ENCODE measurements around the gene FER. TPM values are rescaled to one million over a fixed set of nuclear protein-coding genes. Genes with fewer than 3 reads are reported as not detected.
A peak's percentile ranks its signal among the peaks of the same experiment; 100 is the strongest.
"Not testable (repeated sequence)": the region's sequence is repeated elsewhere in the genome, so short reads cannot be mapped to it uniquely, and the experiment has no call there.

The FER gene
- total and polyA plus RNA-seq, 2 donors = 2.8 to 8.8 TPM

DNA sequence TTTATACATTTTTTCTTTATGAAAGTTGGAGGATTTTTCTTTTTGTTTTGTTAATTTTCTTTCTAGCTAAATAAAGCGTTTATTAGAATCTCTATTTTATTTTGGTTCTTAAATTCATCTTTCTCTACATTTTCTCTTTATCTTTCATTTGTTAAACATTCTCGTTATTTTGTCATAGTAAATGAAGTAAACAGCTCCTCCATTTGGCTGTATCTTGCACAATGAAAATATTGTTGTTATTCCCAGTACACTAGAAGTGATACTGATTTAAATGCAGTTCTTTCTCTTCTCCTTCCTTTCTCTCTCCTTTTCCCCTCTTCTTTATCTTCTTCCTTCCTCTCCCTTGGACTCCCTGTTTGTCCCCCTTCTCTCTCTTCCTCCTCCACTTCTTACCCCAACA is 88.8 kb downstream of the FER start:
- Histone ChIP-seq H3K4me3 (ENCODE audit: low read length in 2 of 2) (no peak overlapping the region), H3K9me3 (ENCODE audit: control insufficient read depth in 2 of 2, insufficient read depth in 1 of 2, low read length in 1 of 2) (no peaks in the 10 kb centered on the region), H3K4me1 (ENCODE audit: control insufficient read depth in 2 of 2, insufficient read depth in 2 of 2, low read length in 2 of 2) (no peaks in the 10 kb centered on the region), H3K36me3 (ENCODE audit: control insufficient read depth in 2 of 2, insufficient read depth in 2 of 2, low read length in 1 of 2) (no peaks in the 10 kb centered on the region), H3K27me3 (ENCODE audit: control insufficient read depth in 2 of 2, insufficient read depth in 1 of 2, low read length in 1 of 2) (no peaks in the 10 kb centered on the region), H3K27ac (ENCODE audit: low read depth in 1 of 2, low read length in 1 of 2) (no peak overlapping the region)
- 97% methylated on average over 2 of the region's 2 CpGs for WGBS
- DNase-seq (ENCODE audit: low read depth in 6 of 9, low spot score in 9 of 9) = no peak

DNA sequence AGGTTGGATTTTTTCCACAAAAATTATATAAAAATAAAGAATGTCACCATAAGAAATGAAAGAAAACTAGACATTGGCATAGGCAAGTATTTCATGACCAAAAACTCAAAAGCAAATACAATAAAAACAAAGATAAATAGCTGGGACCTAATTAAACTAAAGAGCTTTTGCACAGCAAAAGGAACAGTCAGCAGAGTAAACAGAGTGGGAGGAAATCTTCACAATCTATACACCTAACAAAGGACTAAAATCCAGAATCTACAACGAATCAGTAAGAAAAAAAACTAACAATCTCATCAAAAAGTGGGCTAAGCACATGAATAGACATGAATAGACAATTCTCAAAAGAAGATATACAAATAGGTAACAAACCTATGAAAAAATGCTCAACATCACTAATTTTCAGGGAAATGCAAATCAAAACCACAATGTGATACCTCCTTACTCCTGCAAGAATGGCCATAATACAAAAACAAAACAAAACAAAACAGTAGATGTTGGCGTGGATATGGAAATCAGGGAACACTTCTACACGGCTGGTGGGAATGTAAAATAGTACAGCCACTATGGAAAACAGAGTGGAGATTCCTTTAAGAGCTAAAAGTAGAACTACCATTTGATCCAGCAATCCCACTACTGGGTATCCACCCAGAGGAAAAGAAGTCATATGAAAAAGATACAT is 94.7 kb downstream of the FER start:
- H3K9me3 ChIP-seq (ENCODE audit: control insufficient read depth in 2 of 2, insufficient read depth in 1 of 2, low read length in 1 of 2); H3K27ac ChIP-seq (ENCODE audit: low read depth in 1 of 2, low read length in 1 of 2); H3K4me1 ChIP-seq (ENCODE audit: control insufficient read depth in 2 of 2, insufficient read depth in 2 of 2, low read length in 2 of 2); H3K36me3 ChIP-seq (ENCODE audit: control insufficient read depth in 2 of 2, insufficient read depth in 2 of 2, low read length in 1 of 2); DNase-seq (ENCODE audit: low read depth in 6 of 9, low spot score in 9 of 9); H3K27me3 ChIP-seq (ENCODE audit: control insufficient read depth in 2 of 2, insufficient read depth in 1 of 2, low read length in 1 of 2); H3K4me3 ChIP-seq (ENCODE audit: low read length in 2 of 2): not testable (repeated sequence)
- 95% methylated on average over 3 of the region's 3 CpGs for WGBS

DNA sequence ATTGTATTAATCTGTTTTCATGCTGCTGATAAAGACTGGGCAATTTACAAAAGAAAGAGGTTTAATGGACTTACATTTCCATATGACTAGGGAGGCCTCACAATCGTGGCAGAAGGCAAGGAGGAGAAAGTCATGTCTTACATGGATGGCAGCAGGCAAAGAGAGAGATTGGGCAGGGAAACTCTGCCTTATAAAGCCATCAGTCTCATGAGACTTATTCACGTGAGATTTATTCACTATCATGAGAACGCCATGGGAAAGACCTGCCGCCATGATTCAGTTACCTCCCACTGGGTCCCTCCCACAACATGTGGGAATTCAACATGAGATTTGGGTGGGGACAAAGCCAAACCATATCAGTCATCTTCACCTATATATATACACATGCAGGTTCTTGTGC is 103.4 kb downstream of the FER start:
- WGBS = 96% methylated on average over 4 of the region's 4 CpGs
- not testable (repeated sequence) for H3K27me3 ChIP-seq (ENCODE audit: control insufficient read depth in 2 of 2, insufficient read depth in 1 of 2, low read length in 1 of 2); H3K4me3 ChIP-seq (ENCODE audit: low read length in 2 of 2); DNase-seq (ENCODE audit: low read depth in 6 of 9, low spot score in 9 of 9); H3K4me1 ChIP-seq (ENCODE audit: control insufficient read depth in 2 of 2, insufficient read depth in 2 of 2, low read length in 2 of 2); H3K9me3 ChIP-seq (ENCODE audit: control insufficient read depth in 2 of 2, insufficient read depth in 1 of 2, low read length in 1 of 2); H3K27ac ChIP-seq (ENCODE audit: low read depth in 1 of 2, low read length in 1 of 2); H3K36me3 ChIP-seq (ENCODE audit: control insufficient read depth in 2 of 2, insufficient read depth in 2 of 2, low read length in 1 of 2)

DNA sequence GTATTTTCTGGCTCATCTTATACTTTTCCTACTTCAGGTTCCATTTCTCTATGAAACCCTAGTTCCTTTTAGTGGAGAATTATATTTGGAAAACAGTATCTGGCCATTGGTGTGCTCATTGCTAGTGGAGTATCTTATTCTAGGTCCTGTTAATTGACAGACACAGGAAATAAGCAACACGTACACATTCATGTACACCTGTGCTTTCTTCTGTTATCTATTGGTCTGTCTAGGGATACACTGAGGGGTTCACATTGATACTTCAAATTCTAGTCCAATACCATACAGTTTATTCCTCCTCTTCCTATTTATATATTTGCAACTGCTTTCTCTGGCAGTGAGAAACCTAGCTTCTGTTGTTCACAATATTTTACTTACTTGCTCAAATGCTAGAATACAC is 110.2 kb downstream of the FER start:
- Histone ChIP-seq H3K27me3 (ENCODE audit: control insufficient read depth in 2 of 2, insufficient read depth in 1 of 2, low read length in 1 of 2) (no peaks in the 10 kb centered on the region), H3K4me1 (ENCODE audit: control insufficient read depth in 2 of 2, insufficient read depth in 2 of 2, low read length in 2 of 2) (no peaks in the 10 kb centered on the region), H3K36me3 (ENCODE audit: control insufficient read depth in 2 of 2, insufficient read depth in 2 of 2, low read length in 1 of 2) (no peaks in the 10 kb centered on the region), H3K4me3 (ENCODE audit: low read length in 2 of 2) (no peak overlapping the region), H3K9me3 (ENCODE audit: control insufficient read depth in 2 of 2, insufficient read depth in 1 of 2, low read length in 1 of 2) (no peaks in the 10 kb centered on the region), H3K27ac (ENCODE audit: low read depth in 1 of 2, low read length in 1 of 2) (no peak overlapping the region)
- no peak for DNase-seq (ENCODE audit: low read depth in 6 of 9, low spot score in 9 of 9)
- WGBS = 80% methylated on average over 1 of the region's 1 CpG

DNA sequence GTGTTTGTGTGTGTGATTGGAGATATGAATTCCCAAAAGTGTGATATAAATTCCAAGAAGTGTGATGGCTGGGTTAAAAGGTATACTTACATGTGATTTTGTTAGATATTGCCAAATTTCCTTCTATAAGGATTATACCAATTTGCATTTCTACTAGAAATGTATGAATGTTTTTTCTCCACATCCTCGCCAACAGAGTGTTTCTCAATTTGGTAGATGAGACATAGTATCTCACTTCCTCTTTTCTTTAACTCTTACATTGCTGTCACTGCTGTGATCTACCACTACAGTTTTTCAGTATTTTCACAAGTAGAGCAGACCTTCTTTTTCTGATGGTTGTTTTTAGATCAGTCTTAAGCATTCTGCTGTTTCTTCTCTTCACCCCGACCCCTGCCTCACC is 111.3 kb downstream of the FER start:
- Histone ChIP-seq H3K36me3 (ENCODE audit: control insufficient read depth in 2 of 2, insufficient read depth in 2 of 2, low read length in 1 of 2) (no peaks in the 10 kb centered on the region), H3K4me3 (ENCODE audit: low read length in 2 of 2) (no peak overlapping the region), H3K27me3 (ENCODE audit: control insufficient read depth in 2 of 2, insufficient read depth in 1 of 2, low read length in 1 of 2) (no peaks in the 10 kb centered on the region), H3K27ac (ENCODE audit: low read depth in 1 of 2, low read length in 1 of 2) (no peak overlapping the region), H3K9me3 (ENCODE audit: control insufficient read depth in 2 of 2, insufficient read depth in 1 of 2, low read length in 1 of 2) (no peaks in the 10 kb centered on the region), H3K4me1 (ENCODE audit: control insufficient read depth in 2 of 2, insufficient read depth in 2 of 2, low read length in 2 of 2) (no peaks in the 10 kb centered on the region)
- peak in 1 of 9 donors; percentile 10 for DNase-seq (ENCODE audit: low read depth in 6 of 9, low spot score in 9 of 9)
- WGBS = 64% methylated on average over 2 of the region's 2 CpGs

DNA sequence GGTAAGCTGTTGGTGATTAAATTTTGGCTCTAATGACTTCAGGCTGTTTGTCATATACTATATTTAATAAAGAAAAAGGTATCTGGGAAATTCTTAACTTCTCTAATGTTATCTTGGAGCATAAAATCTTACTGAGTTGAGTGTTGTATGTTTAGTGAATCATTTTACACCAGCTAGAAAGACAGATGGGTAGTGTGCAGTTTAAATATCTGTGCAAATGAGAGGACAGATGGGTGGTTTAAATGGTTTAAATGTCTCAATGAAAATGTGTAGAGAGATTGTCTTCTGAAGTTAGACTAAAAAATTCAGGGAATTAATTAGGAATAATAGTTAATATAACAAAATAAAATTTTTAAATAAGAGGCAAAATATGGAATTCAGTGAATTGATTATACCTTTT is 114.5 kb downstream of the FER start:
- H3K9me3 ChIP-seq (ENCODE audit: control insufficient read depth in 2 of 2, insufficient read depth in 1 of 2, low read length in 1 of 2) = no peaks in the 10 kb centered on the region
- H3K36me3 ChIP-seq (ENCODE audit: control insufficient read depth in 2 of 2, insufficient read depth in 2 of 2, low read length in 1 of 2) = no peaks in the 10 kb centered on the region
- H3K4me3 ChIP-seq (ENCODE audit: low read length in 2 of 2) = no peak overlapping the region
- DNase-seq (ENCODE audit: low read depth in 6 of 9, low spot score in 9 of 9) = no peak
- no peaks in the 10 kb centered on the region for H3K27me3 ChIP-seq (ENCODE audit: control insufficient read depth in 2 of 2, insufficient read depth in 1 of 2, low read length in 1 of 2)
- H3K27ac ChIP-seq (ENCODE audit: low read depth in 1 of 2, low read length in 1 of 2) = no peak overlapping the region
- H3K4me1 ChIP-seq (ENCODE audit: control insufficient read depth in 2 of 2, insufficient read depth in 2 of 2, low read length in 2 of 2) = no peaks in the 10 kb centered on the region

DNA sequence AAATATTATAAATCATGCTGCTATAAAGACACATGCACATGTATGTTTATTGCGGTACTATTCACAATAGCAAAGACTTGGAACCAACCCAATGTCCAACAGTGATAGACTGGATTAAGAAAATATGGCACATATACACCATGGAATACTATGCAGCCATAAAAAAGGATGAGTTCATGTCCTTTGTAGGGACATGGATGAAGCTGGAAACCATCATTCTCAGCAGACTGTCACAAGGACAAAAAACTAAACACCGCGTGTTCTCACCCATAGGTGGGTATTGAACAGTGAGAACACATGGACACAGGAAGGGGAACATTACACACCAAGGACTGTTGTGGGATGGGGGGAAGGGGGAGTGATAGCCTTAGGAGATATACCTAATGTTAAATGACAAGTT is 118.4 kb downstream of the FER start:
- H3K4me1 ChIP-seq (ENCODE audit: control insufficient read depth in 2 of 2, insufficient read depth in 2 of 2, low read length in 2 of 2) = not testable (repeated sequence)
- 96% methylated on average over 3 of the region's 3 CpGs for WGBS

DNA sequence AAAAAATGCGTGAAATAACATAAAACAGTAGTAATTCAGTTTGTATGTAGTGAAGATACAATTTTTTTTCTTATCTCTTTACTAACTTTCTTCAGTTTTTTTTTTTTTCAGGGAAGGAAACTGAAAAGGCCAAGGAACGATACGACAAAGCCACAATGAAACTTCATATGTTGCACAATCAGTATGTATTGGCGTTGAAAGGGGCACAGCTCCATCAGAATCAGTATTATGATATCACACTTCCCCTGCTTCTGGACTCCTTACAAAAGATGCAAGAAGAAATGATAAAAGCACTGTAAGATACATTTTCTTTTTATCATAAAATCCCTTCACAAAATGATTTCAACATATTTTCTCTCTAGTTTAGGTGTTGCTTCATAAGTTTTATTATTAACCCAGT is 120.0 kb downstream of the FER start:
- H3K4me3 ChIP-seq (ENCODE audit: low read length in 2 of 2) = no peak overlapping the region
- H3K4me1 ChIP-seq (ENCODE audit: control insufficient read depth in 2 of 2, insufficient read depth in 2 of 2, low read length in 2 of 2) = no peaks in the 10 kb centered on the region
- H3K27ac ChIP-seq (ENCODE audit: low read depth in 1 of 2, low read length in 1 of 2) = no peak overlapping the region
- no peak for DNase-seq (ENCODE audit: low read depth in 6 of 9, low spot score in 9 of 9)
- no peaks in the 10 kb centered on the region for H3K9me3 ChIP-seq (ENCODE audit: control insufficient read depth in 2 of 2, insufficient read depth in 1 of 2, low read length in 1 of 2)
- WGBS = 94% methylated on average over 4 of the region's 4 CpGs
- no peaks in the 10 kb centered on the region for H3K36me3 ChIP-seq (ENCODE audit: control insufficient read depth in 2 of 2, insufficient read depth in 2 of 2, low read length in 1 of 2)
- no peaks in the 10 kb centered on the region for H3K27me3 ChIP-seq (ENCODE audit: control insufficient read depth in 2 of 2, insufficient read depth in 1 of 2, low read length in 1 of 2)

More for the DNA sequence above, 118.4 kb downstream of the FER start:
- H3K36me3 ChIP-seq (ENCODE audit: control insufficient read depth in 2 of 2, insufficient read depth in 2 of 2, low read length in 1 of 2); H3K27me3 ChIP-seq (ENCODE audit: control insufficient read depth in 2 of 2, insufficient read depth in 1 of 2, low read length in 1 of 2); H3K9me3 ChIP-seq (ENCODE audit: control insufficient read depth in 2 of 2, insufficient read depth in 1 of 2, low read length in 1 of 2); H3K27ac ChIP-seq (ENCODE audit: low read depth in 1 of 2, low read length in 1 of 2); DNase-seq (ENCODE audit: low read depth in 6 of 9, low spot score in 9 of 9); H3K4me3 ChIP-seq (ENCODE audit: low read length in 2 of 2): not testable (repeated sequence)

DNA sequence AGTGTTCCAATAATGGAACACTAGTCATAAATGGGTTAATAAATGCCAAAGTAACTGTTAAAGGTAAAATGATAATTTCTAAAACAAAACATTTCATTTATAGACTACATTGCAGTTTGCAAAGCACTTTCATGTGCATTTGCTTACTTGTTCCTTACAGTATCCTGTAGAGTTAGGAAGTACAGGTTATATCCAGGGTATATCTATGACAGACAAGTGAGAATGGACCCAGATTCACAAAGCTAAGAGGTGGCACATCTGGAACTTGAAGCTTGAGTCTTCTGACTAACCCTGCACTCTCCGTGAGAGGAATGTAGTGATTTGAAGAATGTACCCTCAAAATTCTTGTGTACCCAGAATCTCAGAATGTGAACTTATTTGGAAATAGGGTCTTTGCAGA is 121.4 kb downstream of the FER start:
- no peaks in the 10 kb centered on the region for H3K9me3 ChIP-seq (ENCODE audit: control insufficient read depth in 2 of 2, insufficient read depth in 1 of 2, low read length in 1 of 2)
- H3K27ac ChIP-seq (ENCODE audit: low read depth in 1 of 2, low read length in 1 of 2) = no peak overlapping the region
- no peaks in the 10 kb centered on the region for H3K36me3 ChIP-seq (ENCODE audit: control insufficient read depth in 2 of 2, insufficient read depth in 2 of 2, low read length in 1 of 2)
- DNase-seq (ENCODE audit: low read depth in 6 of 9, low spot score in 9 of 9) = no peak
- no peaks in the 10 kb centered on the region for H3K27me3 ChIP-seq (ENCODE audit: control insufficient read depth in 2 of 2, insufficient read depth in 1 of 2, low read length in 1 of 2)
- 97% methylated on average over 1 of the region's 1 CpG for WGBS
- H3K4me1 ChIP-seq (ENCODE audit: control insufficient read depth in 2 of 2, insufficient read depth in 2 of 2, low read length in 2 of 2) = no peaks in the 10 kb centered on the region
- H3K4me3 ChIP-seq (ENCODE audit: low read length in 2 of 2) = no peak overlapping the region

DNA sequence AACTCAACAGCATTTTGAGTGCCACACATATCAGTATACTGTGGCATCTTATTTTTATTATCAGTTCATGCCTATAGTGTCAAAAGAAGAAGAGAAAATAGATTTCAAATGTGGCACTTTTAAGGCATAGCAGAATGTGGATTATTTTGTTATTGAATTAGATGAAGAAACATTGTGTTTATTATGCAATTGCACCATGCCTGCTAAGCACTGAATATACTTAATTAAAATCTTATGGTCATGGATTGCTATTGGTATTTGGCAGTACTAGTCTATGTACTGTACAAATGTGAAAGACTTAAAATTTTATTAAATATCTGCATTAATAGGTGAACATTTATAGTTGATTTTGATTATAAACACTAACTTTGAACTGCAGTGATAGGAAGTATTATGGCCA is 128.8 kb downstream of the FER start:
- Histone ChIP-seq H3K4me1 (ENCODE audit: control insufficient read depth in 2 of 2, insufficient read depth in 2 of 2, low read length in 2 of 2) (no peaks in the 10 kb centered on the region), H3K4me3 (ENCODE audit: low read length in 2 of 2) (no peak overlapping the region)

More for the DNA sequence above, 128.8 kb downstream of the FER start:
- H3K27ac ChIP-seq (ENCODE audit: low read depth in 1 of 2, low read length in 1 of 2) = no peak overlapping the region
- no peak for DNase-seq (ENCODE audit: low read depth in 6 of 9, low spot score in 9 of 9)
- H3K27me3 ChIP-seq (ENCODE audit: control insufficient read depth in 2 of 2, insufficient read depth in 1 of 2, low read length in 1 of 2) = no peaks in the 10 kb centered on the region
- no peaks in the 10 kb centered on the region for H3K36me3 ChIP-seq (ENCODE audit: control insufficient read depth in 2 of 2, insufficient read depth in 2 of 2, low read length in 1 of 2)
- no peaks in the 10 kb centered on the region for H3K9me3 ChIP-seq (ENCODE audit: control insufficient read depth in 2 of 2, insufficient read depth in 1 of 2, low read length in 1 of 2)
